OCI-LY7 (cell line): ENCODE results near the gene CCDC78. TPM values are rescaled to one million over a fixed set of nuclear protein-coding genes. Genes with fewer than 3 reads are reported as not detected.

Source experiments
- BruUV-seq: library from RNA; stranded (reverse); fragments of 400-500 nt; replicated peaks from 2 replicates; lab custom pipeline; 2021; lab: Mats Ljungman, UMichigan
- CTCF ChIA-PET: fragments of 300-600 bp; sonication (Branson Sonifier 250); formaldehyde crosslinking; loops from one replicate; lab custom pipeline; 2022; ENCODE audit warnings: antibody characterized with exemption; ENCODE audit not compliant: unreplicated experiment; lab: Charles Lee
- POLR2A ChIA-PET: fragments of 300-600 bp; sonication (Branson Sonifier 250); formaldehyde crosslinking; loops from one replicate; lab custom pipeline; 2022; ENCODE audit warnings: antibody characterized with exemption; lab: Charles Lee
- DNase-seq: peaks from one replicate; pipeline ENCODE4 v3.0.0-alpha.2; 2015; ENCODE audit warnings: low spot score
- H2AFZ ChIP-seq: fragments of 200-600 bp; sonication (generic), shearing (Covaris generic); 2 replicates; pipeline ENCODE4 v1.6.1; 2014; ENCODE audit warnings: mild to moderate bottlenecking, antibody characterized with exemption, low read length, moderate library complexity
- H3K27ac ChIP-seq: fragments of 200-600 bp; sonication (generic); 2 replicates; pipeline ENCODE4 v1.5.1; 2014; ENCODE audit warnings: mixed run types, low read depth, mild to moderate bottlenecking, moderate library complexity, low read length, inconsistent platforms; ENCODE audit not compliant: poor library complexity, severe bottlenecking
- H3K36me3 ChIP-seq: fragments of 200-600 bp; sonication (generic); 2 replicates; pipeline ENCODE4 v1.6.1; 2014; ENCODE audit warnings: mild to moderate bottlenecking, antibody characterized with exemption, low read length, moderate library complexity, mixed read lengths; ENCODE audit not compliant: insufficient read depth
- H3K4me1 ChIP-seq: fragments of 200-600 bp; sonication (generic); 2 replicates; pipeline ENCODE4 v1.5.1; 2014; ENCODE audit warnings: mild to moderate bottlenecking, low read length; ENCODE audit not compliant: insufficient read depth, poor library complexity, severe bottlenecking
- H3K4me2 ChIP-seq: fragments of 200-600 bp; sonication (generic); 2 replicates; pipeline ENCODE4 v1.6.1; 2014; ENCODE audit warnings: mild to moderate bottlenecking, low read length
- H3K4me3 ChIP-seq: fragments of 200-600 bp; sonication (generic); 2 replicates; pipeline ENCODE4 v1.5.1; 2014; ENCODE audit warnings: mild to moderate bottlenecking, low read depth, low read length; ENCODE audit not compliant: poor library complexity, severe bottlenecking
- H3K79me2 ChIP-seq: fragments of 200-600 bp; sonication (generic); 2 replicates; pipeline ENCODE4 v1.6.1; 2016; ENCODE audit warnings: low read depth, mild to moderate bottlenecking, low read length, moderate library complexity, mixed read lengths; ENCODE audit not compliant: insufficient read depth
- H3K9me2 ChIP-seq: fragments of 200-600 bp; sonication (generic); 2 replicates; pipeline ENCODE4 v1.6.1; 2016; ENCODE audit warnings: mild to moderate bottlenecking, low read length, mixed read lengths; ENCODE audit not compliant: insufficient read depth
- H3K9me3 ChIP-seq: fragments of 200-600 bp; sonication (generic); 2 replicates; pipeline ENCODE4 v1.6.1; 2014; ENCODE audit warnings: mild to moderate bottlenecking, mixed run types, low read length, mixed read lengths
- H4K20me1 ChIP-seq: fragments of 200-600 bp; sonication (generic); 2 replicates; pipeline ENCODE4 v1.6.1; 2014; ENCODE audit warnings: mild to moderate bottlenecking, antibody characterized with exemption, low read length, moderate library complexity, mixed read lengths; ENCODE audit not compliant: insufficient read depth
- CTCF ChIP-seq: fragments of 200-600 bp; sonication (generic); conservative IDR thresholded peaks from 2 replicates; pipeline ENCODE4 v1.5.1; 2014; ENCODE audit warnings: mild to moderate bottlenecking, antibody characterized with exemption, low read length, moderate library complexity, mixed read lengths
- EZH2phosphoT487 ChIP-seq: fragments of 200-600 bp; sonication (generic); IDR thresholded peaks from 2 replicates; pipeline ENCODE4 v1.6.1; 2018; ENCODE audit warnings: low read depth, borderline replicate concordance, mild to moderate bottlenecking, mixed run types, antibody characterized with exemption, low read length, moderate library complexity, mixed read lengths
- intact Hi-C: fragments of 100-400 bp; cut with micrococcal nuclease; formaldehyde crosslinking; loops from one replicate; pipeline ENCODE4 v1.10.0; 2022; ENCODE audit not compliant: unreplicated experiment
- total RNA-seq, 2 experiments: library from RNA; depleted of rRNA in 1 of 2; stranded (reverse); fragments of >200 nt in 1 of 2; shearing (Covaris generic) in 1 of 2; gene quantifications; 2 replicates each; pipeline ENCODE4 v1.2.3, GENCODE V29; 2014 to 2022

CCDC78 gene
- total RNA-seq, 2 experiments from 2014 or later, result 25.8 to 57.9 TPM

DNA sequence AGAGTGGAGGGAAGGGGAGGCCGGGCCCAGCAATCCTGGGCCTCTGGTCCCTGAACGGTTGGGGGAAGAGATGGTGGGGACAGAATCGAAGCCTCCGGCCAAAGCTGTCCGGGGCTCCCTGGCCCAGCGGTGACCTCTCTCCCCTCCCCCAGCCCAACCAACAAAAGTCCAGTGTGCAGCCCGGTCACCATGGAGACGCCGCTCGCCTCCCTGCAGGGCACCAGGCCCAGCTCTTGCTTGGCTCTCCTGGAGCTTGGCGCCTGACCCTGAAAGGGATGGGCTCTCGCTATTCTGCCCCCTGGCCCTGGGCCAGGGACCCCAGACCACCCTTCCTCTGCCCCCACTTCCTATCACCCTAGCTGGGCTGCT is 10.1 kb downstream of the CCDC78 start:
- H4K20me1 ChIP-seq, result no peaks in the 10 kb centered on the region
- no peaks in the 10 kb centered on the region for H3K9me3 ChIP-seq
- peaks cover 36% of the 10 kb centered on the region for H3K4me1 ChIP-seq
- DNase-seq, result no peak
- ChIA-PET POLR2A (interaction anchor here (0.8 kb wide), 1 partner anchor 17 kb away, joined by 3 read pairs; no protein-coding TSS in a partner anchor), CTCF (interaction anchor here (0.6 to 1.0 kb wide), 5 partner anchors 32 to 260 kb away, joined by 3 to 16 read pairs (median 4); partner anchors contain the start of genes CHTF18 and RPUSD1)
- TF ChIP-seq EZH2phosphoT487 (no peak), CTCF (no peak)
- H3K4me3 ChIP-seq, result peak overlapping the region; percentile 65
- no peaks in the 10 kb centered on the region for H3K79me2 ChIP-seq
- no peaks in the 10 kb centered on the region for H3K9me2 ChIP-seq
- H3K27ac ChIP-seq, result no peak overlapping the region
- no TSS peak for BruUV-seq
- intact Hi-C loops, result no loop called here
- peak overlapping the region; percentile 69 for H3K4me2 ChIP-seq
- no peaks in the 10 kb centered on the region for H3K36me3 ChIP-seq
- no peak overlapping the region for H2AFZ ChIP-seq

DNA sequence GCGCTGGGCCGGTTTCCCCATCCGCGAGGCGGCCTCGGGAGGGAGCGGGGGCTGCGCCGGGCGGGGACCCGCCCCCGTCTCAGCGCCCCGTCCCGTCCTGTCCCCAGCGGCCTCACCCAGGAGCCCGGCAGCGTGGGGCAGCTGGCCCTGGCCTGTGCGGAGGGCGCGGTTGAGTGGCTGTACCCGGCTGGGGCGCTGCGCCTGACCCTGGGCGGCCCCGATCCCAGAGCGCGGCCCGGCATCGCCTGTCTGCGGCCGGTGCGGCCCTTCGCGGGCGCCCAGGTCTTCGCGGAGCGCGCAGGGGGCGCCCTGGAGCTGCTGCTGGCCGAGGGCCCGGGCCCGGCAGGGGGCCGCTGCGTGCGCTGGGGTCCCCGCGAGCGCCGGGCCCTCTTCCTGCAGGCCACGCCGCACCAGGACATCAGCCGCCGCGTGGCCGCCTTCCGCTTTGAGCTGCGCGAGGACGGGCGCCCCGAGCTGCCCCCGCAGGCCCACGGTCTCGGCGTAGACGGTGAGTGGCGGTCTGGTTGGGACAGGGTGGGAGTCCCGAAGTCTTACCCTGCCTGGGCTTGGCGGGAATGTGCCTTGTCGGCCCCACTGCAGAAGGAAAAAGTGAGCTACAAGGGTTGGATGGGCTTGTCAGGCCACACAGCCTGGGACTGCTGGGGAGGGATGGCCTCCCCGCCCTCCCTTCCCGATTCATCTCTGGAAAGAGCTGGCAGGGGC is 10.6 kb downstream of the CCDC78 start:
- H3K36me3 ChIP-seq, result no peaks in the 10 kb centered on the region
- CTCF ChIA-PET, result interaction anchor here (0.6 to 1.0 kb wide), 5 partner anchors 33 to 261 kb away, joined by 3 to 16 read pairs (median 4); partner anchors contain the start of genes CHTF18 and RPUSD1

More for the DNA sequence above, 10.6 kb downstream of the CCDC78 start:
- no peaks in the 10 kb centered on the region for H3K79me2 ChIP-seq
- H2AFZ ChIP-seq, result no peak overlapping the region
- intact Hi-C loops, result no loop called here
- TF ChIP-seq CTCF, result peak; percentile 54
- no peak for TF ChIP-seq EZH2phosphoT487
- H4K20me1 ChIP-seq, result no peaks in the 10 kb centered on the region
- peaks cover 36% of the 10 kb centered on the region for H3K4me1 ChIP-seq
- peak overlapping the region; percentile 69 for H3K4me2 ChIP-seq
- no TSS peak for BruUV-seq
- H3K9me2 ChIP-seq, result no peaks in the 10 kb centered on the region
- no peak overlapping the region for H3K27ac ChIP-seq
- peak overlapping the region; percentile 65 for H3K4me3 ChIP-seq
- POLR2A ChIA-PET, result interaction anchor here (0.6 to 2.0 kb wide), 4 partner anchors 12 to 996 kb away, joined by 3 to 8 read pairs (median 4); partner anchors contain the start of genes CHTF18 and RPUSD1
- DNase-seq, result peak; percentile 56
- H3K9me3 ChIP-seq, result no peaks in the 10 kb centered on the region
